ENCODE measurements around the gene CPD.

DNA sequence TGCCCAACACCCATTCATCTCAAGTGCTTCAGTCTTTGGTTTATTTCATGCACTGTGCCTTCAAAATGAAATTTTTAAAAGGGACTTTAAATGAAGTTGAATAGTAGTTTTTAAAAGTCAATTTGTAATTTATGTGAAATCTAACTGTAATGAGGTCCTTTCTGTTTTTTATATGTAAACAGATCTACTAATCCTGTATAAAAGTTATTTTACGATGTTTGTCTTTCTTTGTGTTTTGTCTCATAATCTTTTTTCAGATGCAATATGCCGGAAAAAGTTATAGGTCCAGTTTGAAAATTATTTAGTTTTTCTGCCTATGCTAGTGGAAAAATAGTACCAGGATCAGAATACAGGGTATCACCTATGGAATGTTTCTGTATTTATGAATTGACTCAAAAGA lies 89.7 kb downstream of the CPD start:
- TF ChIP-seq CTCF (IDR thresholded peaks at IDR 0.05; ENCODE audit: insufficient read depth, low read length, poor library complexity, severe bottlenecking) (no peak), EZH2phosphoT487 (conservative IDR thresholded peaks at IDR 0.05; ENCODE audit: low read length) (no peak)
